Measurements from ENCODE around the gene ZNF711. TPM values are rescaled to one million over a fixed set of nuclear protein-coding genes. Genes with fewer than 3 reads are reported as not detected.
"Not testable (repeated sequence)": the region's sequence is repeated elsewhere in the genome, so short reads cannot be mapped to it uniquely, and the experiment has no call there.

Gene ZNF711
- total RNA-seq, 1 experiment from 2014 or later, result 12.7 TPM

GRCh38 chrX:85288992-85289723 is 45.4 kb downstream of the ZNF711 start:
- TF ChIP-seq, protein P1, sequence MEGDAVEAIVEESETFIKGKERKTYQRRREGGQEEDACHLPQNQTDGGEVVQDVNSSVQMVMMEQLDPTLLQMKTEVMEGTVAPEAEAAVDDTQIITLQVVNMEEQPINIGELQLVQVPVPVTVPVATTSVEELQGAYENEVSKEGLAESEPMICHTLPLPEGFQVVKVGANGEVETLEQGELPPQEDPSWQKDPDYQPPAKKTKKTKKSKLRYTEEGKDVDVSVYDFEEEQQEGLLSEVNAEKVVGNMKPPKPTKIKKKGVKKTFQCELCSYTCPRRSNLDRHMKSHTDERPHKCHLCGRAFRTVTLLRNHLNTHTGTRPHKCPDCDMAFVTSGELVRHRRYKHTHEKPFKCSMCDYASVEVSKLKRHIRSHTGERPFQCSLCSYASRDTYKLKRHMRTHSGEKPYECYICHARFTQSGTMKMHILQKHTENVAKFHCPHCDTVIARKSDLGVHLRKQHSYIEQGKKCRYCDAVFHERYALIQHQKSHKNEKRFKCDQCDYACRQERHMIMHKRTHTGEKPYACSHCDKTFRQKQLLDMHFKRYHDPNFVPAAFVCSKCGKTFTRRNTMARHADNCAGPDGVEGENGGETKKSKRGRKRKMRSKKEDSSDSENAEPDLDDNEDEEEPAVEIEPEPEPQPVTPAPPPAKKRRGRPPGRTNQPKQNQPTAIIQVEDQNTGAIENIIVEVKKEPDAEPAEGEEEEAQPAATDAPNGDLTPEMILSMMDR (IDR thresholded peaks at IDR 0.05; ENCODE audit: insufficient read depth in 1 of 2, low read depth in 1 of 2, low read length in 1 of 2, severe bottlenecking in 1 of 2, unreplicated experiment in 1 of 2), result no peak
- Mint-ChIP-seq H3K27me3 (ENCODE audit: insufficient read depth, unreplicated experiment) (no peaks in the 10 kb centered on the region), H3K27ac (ENCODE audit: unreplicated experiment) (no peak overlapping the region), H3K9me3 (ENCODE audit: unreplicated experiment) (no peaks in the 10 kb centered on the region), H3K36me3 (ENCODE audit: insufficient read depth, unreplicated experiment) (peaks cover 62% of the 10 kb centered on the region), H3K4me1 (ENCODE audit: low read depth, unreplicated experiment) (no peaks in the 10 kb centered on the region), H3K4me3 (ENCODE audit: unreplicated experiment) (no peak overlapping the region)
- Histone ChIP-seq H3K9me3 (no peaks in the 10 kb centered on the region), H3K4me1 (no peaks in the 10 kb centered on the region), H3K36me3 (ENCODE audit: control insufficient read depth, insufficient read depth, low read length) (no peaks in the 10 kb centered on the region), H3K4me3 (ENCODE audit: low read depth, low read length) (no peak overlapping the region), H3K27me3 (replicated peaks; ENCODE audit: control insufficient read depth, insufficient read depth, low read length) (no peaks in the 10 kb centered on the region)
- ChIA-PET POLR2A (no interaction called here), CTCF (no interaction called here)
- intact Hi-C loops (cut with micrococcal nuclease; ENCODE audit: unreplicated experiment), result no loop called here
- DNase-seq, result no peak
- BruUV-seq (replicated peaks), result no TSS peak

DNA sequence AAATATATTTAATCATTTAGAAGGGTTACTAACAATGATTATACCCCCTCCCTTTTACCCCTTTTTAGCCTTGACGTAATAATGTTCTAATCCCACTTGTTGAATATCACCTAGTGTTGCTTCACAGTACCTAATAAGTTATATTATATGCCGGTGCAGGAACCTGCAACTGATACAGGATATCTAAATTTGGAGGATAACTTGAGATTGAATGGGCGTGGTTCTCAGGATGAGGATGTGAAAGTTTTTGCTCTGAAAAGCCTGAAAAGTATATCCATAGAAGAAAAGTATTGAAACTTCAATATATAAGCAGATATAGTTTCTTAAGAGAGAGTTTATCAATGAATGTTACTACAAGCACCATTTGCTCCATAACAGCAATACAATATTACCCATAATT is 59.8 kb downstream of the ZNF711 start:
- CTCF ChIA-PET, result no interaction called here
- Mint-ChIP-seq H3K4me3 (ENCODE audit: unreplicated experiment) (no peak overlapping the region), H3K4me1 (ENCODE audit: low read depth, unreplicated experiment) (no peaks in the 10 kb centered on the region)

DNA sequence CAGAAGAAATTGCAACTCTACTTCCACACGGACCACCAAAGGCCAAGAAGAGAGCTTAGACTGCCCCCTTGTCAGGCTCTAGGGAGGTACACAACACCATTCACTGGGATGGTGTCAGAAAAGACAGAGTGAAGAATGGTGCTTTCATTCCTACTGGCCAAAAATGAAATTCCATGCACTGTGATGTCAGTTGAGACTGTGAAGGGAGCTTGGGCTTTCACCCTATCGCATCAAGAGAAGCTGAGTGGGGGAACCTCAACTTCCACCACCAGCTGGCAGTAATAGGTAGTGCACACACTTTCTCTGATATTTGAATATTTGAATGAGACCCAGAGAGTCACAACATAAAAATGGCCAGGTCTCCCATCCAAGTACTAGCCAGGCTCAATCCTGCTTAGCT is 65.9 kb downstream of the ZNF711 start:
- no peaks in the 10 kb centered on the region for H3K4me1 Mint-ChIP-seq (ENCODE audit: low read depth, unreplicated experiment)
- no peaks in the 10 kb centered on the region for H3K27me3 Mint-ChIP-seq (ENCODE audit: insufficient read depth, unreplicated experiment)
- H3K4me3 Mint-ChIP-seq (ENCODE audit: unreplicated experiment), result no peak overlapping the region
- peaks cover 27% of the 10 kb centered on the region for H3K36me3 Mint-ChIP-seq (ENCODE audit: insufficient read depth, unreplicated experiment)
- Histone ChIP-seq H3K36me3 (ENCODE audit: control insufficient read depth, insufficient read depth, low read length) (no peaks in the 10 kb centered on the region), H3K27me3 (replicated peaks; ENCODE audit: control insufficient read depth, insufficient read depth, low read length) (no peaks in the 10 kb centered on the region), H3K4me3 (ENCODE audit: low read depth, low read length) (no peak overlapping the region), H3K9me3 (no peaks in the 10 kb centered on the region), H3K4me1 (no peaks in the 10 kb centered on the region)
- intact Hi-C loops (cut with micrococcal nuclease; ENCODE audit: unreplicated experiment), result loop anchor here (1.0 kb wide), 1 partner anchor 198 kb away; no protein-coding TSS in a partner anchor
- H3K27ac Mint-ChIP-seq (ENCODE audit: unreplicated experiment), result no peak overlapping the region
- ChIA-PET CTCF (interaction anchor here (1.2 kb wide), 1 partner anchor 199 kb away, joined by 6 read pairs; no protein-coding TSS in a partner anchor), POLR2A (no interaction called here)
- peak in 1 of 2 experiments; percentile 3 for DNase-seq
- TF ChIP-seq, protein P1 (IDR thresholded peaks at IDR 0.05; ENCODE audit: insufficient read depth in 1 of 2, low read depth in 1 of 2, low read length in 1 of 2, severe bottlenecking in 1 of 2, unreplicated experiment in 1 of 2), result no peak
- BruUV-seq (replicated peaks), result no TSS peak
- no peaks in the 10 kb centered on the region for H3K9me3 Mint-ChIP-seq (ENCODE audit: unreplicated experiment)

More for the DNA sequence above, 59.8 kb downstream of the ZNF711 start:
- Histone ChIP-seq H3K4me3 (ENCODE audit: low read depth, low read length) (no peak overlapping the region), H3K36me3 (ENCODE audit: control insufficient read depth, insufficient read depth, low read length) (no peaks in the 10 kb centered on the region), H3K9me3 (no peaks in the 10 kb centered on the region), H3K27me3 (replicated peaks; ENCODE audit: control insufficient read depth, insufficient read depth, low read length) (no peaks in the 10 kb centered on the region), H3K4me1 (no peaks in the 10 kb centered on the region)
- intact Hi-C loops (cut with micrococcal nuclease; ENCODE audit: unreplicated experiment), result no loop called here
- Mint-ChIP-seq H3K27me3 (ENCODE audit: insufficient read depth, unreplicated experiment) (no peaks in the 10 kb centered on the region), H3K9me3 (ENCODE audit: unreplicated experiment) (no peaks in the 10 kb centered on the region), H3K27ac (ENCODE audit: unreplicated experiment) (no peak overlapping the region), H3K36me3 (ENCODE audit: insufficient read depth, unreplicated experiment) (peaks cover 19% of the 10 kb centered on the region)
- TF ChIP-seq, protein P1 (IDR thresholded peaks at IDR 0.05; ENCODE audit: insufficient read depth in 1 of 2, low read depth in 1 of 2, low read length in 1 of 2, severe bottlenecking in 1 of 2, unreplicated experiment in 1 of 2), result no peak
- no peak for DNase-seq
- POLR2A ChIA-PET, result no interaction called here
- no TSS peak for BruUV-seq (replicated peaks)

- H3K9me3 Mint-ChIP-seq (ENCODE audit: unreplicated experiment); intact Hi-C loops (cut with micrococcal nuclease; ENCODE audit: unreplicated experiment); H3K27me3 Mint-ChIP-seq (ENCODE audit: insufficient read depth, unreplicated experiment); H3K4me3 ChIP-seq (ENCODE audit: low read depth, low read length); H3K4me1 ChIP-seq; DNase-seq; BruUV-seq (replicated peaks); H3K9me3 ChIP-seq; H3K4me1 Mint-ChIP-seq (ENCODE audit: low read depth, unreplicated experiment); POLR2A ChIA-PET; H3K27ac Mint-ChIP-seq (ENCODE audit: unreplicated experiment); H3K4me3 Mint-ChIP-seq (ENCODE audit: unreplicated experiment); H3K27me3 ChIP-seq (replicated peaks; ENCODE audit: control insufficient read depth, insufficient read depth, low read length); H3K36me3 ChIP-seq (ENCODE audit: control insufficient read depth, insufficient read depth, low read length); CTCF ChIA-PET: not testable (repeated sequence)
- H3K36me3 Mint-ChIP-seq (ENCODE audit: insufficient read depth, unreplicated experiment), result peaks cover 27% of the 10 kb centered on the region
These were observed 67.6 kb downstream of the ZNF711 start for GRCh38 chrX:85311348-85311747.

Measured in Caco-2 (cell line).